Left ventricle myocardium superior (tissue), 1 donor: ENCODE results near the gene ARHGEF40. TPM values are rescaled to one million over a fixed set of nuclear protein-coding genes. Genes with fewer than 3 reads are reported as not detected.
"Not testable (repeated sequence)": the region's sequence is repeated elsewhere in the genome, so short reads cannot be mapped to it uniquely, and the experiment has no call there.

Source experiments
- ATAC-seq: fragments of 200-7000 bp; cut with Tn5 transposase; one replicate; pipeline ENCODE4 v1.9.1; 2020; ENCODE audit warnings: mild to moderate bottlenecking, moderate library complexity
- DNase-seq: peaks from one replicate; pipeline ENCODE4 v3.0.0-alpha.2; 2020
- intact Hi-C: fragments of 100-400 bp; cut with micrococcal nuclease; formaldehyde crosslinking; loops from one replicate; pipeline ENCODE4 v1.11.0; 2022
- total RNA-seq: library from RNA; stranded (reverse); fragmentation: NEBNext Ultra II Directional; extraction: Animal tissue kit (Norgen Biotek cat#: 25700); gene quantifications from one replicate; pipeline ENCODE4 v1.2.1, GENCODE V29; 2021
- donor health status: DM: no; HTN: yes; CAD: no; lungs with severe emphysema.

The ARHGEF40 gene
- total RNA-seq, 1 donor from 2014 or later = 23.1 TPM

DNA sequence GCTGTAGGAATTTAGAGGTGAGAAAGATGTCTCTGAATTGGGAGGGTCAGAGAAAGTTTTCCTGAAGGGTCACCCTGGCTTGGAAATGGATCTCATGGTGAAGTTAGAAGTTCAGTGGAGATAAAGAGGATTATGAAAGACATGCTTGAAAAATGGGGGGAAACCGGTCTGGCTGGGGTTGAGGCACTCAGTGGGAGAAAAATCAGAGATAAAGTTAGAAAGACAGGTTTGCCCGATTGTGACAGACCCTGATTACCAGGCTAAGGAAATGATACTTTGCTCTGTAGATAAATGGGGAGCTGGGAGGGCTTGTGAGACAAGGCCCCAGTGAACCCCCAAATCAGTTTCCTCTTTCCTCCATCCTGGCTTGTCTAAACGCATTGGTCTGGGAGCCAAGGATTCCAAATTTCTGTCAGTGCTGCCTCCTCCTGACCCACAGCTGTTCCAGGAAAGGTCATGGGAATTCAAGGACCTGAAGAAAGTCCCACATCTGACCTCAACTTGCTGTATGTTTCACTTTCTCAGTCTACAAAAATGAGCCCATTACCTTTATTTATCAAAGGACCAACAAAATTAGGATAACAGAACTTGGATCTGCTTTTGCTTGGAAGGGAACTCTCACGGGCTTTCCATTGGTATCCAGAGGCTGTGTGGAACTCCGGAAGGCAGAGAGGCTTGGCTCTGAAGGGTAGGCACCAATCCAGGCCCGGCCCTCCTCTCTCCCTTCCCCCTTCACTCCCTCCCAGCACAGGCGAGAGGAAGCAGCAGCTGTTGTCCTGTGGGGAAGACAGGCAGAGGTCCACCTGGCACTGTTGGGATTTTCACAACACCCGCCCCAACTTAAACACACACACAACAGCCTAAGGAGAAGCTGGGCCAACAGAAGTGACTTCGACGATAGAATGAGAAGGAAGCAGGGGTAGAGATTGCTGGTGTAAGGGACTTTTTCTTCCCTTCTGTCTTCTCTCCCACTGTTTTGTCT lies 31.4 kb upstream of the ARHGEF40 start:
- peak; percentile 95 for ATAC-seq
- intact Hi-C loops = no loop called here
- DNase-seq = peak; percentile 90

DNA sequence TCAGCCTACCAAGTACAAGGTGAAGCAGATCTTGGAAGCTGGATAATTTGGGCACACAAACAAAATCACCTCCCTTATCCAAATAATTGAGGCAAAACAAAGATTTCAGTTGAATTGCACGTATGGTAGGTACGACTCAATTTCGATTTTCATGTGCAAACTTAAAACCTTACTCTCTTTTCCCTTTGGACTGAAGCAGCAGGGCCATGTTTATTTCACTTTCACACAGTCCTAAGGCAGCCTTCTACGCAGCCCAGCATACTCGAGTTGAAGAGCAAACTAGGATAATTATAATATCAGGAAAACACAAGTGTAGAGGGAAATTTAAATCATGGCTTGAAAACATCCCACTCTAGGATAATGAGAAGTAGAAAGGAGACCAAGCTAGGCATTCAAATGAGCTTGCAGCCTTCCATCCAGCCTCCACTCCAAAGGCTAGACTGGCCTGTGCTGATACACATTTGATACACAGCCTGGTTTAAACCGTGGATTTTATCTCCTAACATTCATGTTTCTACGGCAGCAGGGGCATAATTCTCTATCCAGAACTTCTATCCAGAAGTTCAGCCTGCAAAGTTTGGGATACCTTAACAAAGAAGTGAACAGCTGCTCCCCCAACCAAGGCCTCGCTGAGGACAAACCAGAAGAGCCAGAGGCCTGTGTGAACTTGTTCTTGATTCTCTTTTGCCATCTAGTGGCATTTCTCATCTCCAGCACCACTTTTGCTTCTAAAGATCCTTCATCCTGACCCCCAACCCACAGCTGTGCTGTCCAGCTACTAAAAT lies 30.3 kb upstream of the ARHGEF40 start:
- DNase-seq (peak; percentile 48), ATAC-seq (peak; percentile 73)
- intact Hi-C loops = loop anchor here (2.0 kb wide), 1 partner anchor 25 kb away; no protein-coding TSS in a partner anchor

GRCh38 chr14:21040370-21040925 lies 29.7 kb upstream of the ARHGEF40 start:
- DNase-seq = no peak
- no peak for ATAC-seq
- intact Hi-C loops = loop anchor here (2.0 kb wide), 1 partner anchor 26 kb away; no protein-coding TSS in a partner anchor

GRCh38 chr14:21040941-21041340 lies 29.2 kb upstream of the ARHGEF40 start:
- intact Hi-C loops = loop anchor here (2.0 kb wide), 1 partner anchor 26 kb away; no protein-coding TSS in a partner anchor
- not testable (repeated sequence) for ATAC-seq

DNA sequence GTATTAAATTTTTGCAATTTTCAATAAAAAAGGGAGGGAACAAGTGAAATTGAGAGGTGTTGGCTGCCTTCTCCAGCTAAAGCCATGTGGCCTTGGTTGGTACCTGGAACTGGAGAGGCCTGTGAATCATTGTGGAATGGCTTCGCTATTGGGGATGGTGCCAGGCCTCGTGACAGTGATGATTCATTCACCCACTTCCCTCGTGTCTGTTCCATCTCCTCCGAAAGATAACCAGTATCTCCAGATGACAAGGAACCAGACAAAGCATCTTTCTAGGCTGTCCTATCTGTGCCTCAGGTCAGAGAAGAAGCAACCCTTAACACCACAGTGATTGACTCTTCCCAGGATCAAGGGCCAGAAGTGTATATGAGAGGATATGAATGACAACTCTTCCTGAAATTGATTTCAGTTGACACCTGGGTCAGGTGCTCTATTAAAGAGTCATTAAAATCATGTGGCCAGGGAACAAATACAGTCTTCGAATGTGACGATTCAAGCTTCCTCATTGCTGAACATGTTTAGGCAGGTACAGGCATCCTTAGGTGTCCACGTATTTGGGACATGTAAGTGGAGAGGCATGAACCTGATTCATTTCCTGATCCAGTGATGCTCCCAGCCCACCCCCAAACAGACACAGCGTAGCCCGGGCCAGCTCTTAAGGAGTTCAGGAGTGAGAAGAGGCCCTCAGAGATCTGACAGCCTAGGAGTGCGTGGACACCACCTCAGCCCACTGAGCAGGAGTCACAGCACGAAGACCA lies 28.2 kb upstream of the ARHGEF40 start, which contains the start of gene RNASE7:
Gene RNASE7, plus strand, starts transcription at position 687 of the 758 bp plus-strand sequence. CDS start 631 bp downstream, outside the sequence.
- intact Hi-C loops = loop anchor here (2.0 kb wide), 1 partner anchor 27 kb away; no protein-coding TSS in a partner anchor
- ATAC-seq = no peak

More at GRCh38 chr14:21040941-21041340, 29.2 kb upstream of the ARHGEF40 start:
- not testable (repeated sequence) for DNase-seq

GRCh38 chr14:21042918-21043317 lies 27.2 kb upstream of the ARHGEF40 start:
- DNase-seq (peak; percentile 42), ATAC-seq (peak; percentile 24)
- intact Hi-C loops = no loop called here

More for the DNA sequence above, 28.2 kb upstream of the ARHGEF40 start, which contains the start of gene RNASE7:
- no peak for DNase-seq

- DNase-seq = no peak
- intact Hi-C loops = no loop called here
- peak; percentile 17 for ATAC-seq
Observed at GRCh38 chr14:21043387-21043973, 26.6 kb upstream of the ARHGEF40 start.

- peak; percentile 39 for ATAC-seq
- DNase-seq = peak; percentile 53
- intact Hi-C loops = no loop called here
Observed at GRCh38 chr14:21043974-21044618, 26.0 kb upstream of the ARHGEF40 start.

DNA sequence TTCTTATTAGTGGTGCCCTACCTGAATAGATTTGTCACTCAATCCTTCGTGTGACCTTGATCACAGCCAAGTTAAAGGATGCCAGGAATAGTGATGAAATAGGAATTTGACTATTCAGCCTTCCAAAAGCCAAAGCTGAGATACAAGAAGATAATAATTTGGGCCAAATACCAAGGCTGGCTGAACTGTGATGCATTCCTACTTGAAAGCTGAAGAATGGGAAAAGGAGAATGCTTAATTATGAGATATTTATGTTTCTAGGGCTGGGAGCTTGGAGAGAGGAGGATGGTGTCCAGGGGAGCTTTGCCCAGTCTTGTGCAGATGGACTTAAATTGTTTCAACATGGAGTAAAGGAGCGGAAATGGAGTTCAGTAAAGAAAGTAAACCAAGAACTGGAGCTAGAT lies 22.7 kb upstream of the ARHGEF40 start:
- intact Hi-C loops = no loop called here
- ATAC-seq (no peak), DNase-seq (no peak)

- peak; percentile 42 for ATAC-seq
- intact Hi-C loops = no loop called here
- no peak for DNase-seq
Observed at GRCh38 chr14:21048638-21049037, 21.5 kb upstream of the ARHGEF40 start.

DNA sequence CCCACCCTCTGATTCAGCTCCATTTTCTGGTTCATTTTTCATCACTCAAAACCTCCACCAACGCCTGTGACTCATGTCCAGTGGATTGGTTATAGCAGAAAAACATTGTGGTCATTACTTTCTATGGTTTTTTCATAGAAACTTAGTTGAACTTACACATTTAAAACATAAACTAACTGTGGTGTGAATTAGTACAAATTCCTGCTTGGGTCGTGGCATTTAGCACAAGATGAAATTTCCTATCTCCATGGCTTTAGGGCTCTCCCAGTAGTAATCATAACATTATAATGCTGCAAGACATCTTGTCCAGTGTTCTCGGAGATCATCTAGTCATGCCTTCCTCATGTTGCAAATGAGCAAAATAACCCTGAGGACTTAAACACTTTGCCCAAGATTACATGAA lies 20.8 kb upstream of the ARHGEF40 start:
- ATAC-seq (no peak), DNase-seq (no peak)
- intact Hi-C loops = no loop called here

DNA sequence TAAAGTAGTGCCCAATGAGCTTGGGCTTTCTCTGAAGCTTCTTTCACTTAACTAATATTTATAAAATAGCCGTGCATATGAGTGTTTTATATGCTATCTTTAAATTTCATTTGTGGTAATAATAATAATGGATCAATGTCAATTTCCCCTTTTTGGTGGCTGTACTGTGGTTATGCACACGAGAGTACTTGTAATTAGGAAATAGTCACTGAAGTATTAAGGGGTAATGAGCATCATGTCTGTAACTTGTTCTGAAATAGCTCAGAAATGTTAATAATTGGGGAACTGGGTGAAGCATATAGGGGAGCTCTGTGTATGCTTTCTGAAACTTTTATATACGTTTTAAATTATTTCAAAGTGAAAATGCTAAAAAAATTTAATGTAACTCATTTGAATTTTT lies 19.5 kb upstream of the ARHGEF40 start:
- no peak for DNase-seq
- intact Hi-C loops = no loop called here
- no peak for ATAC-seq

GRCh38 chr14:21053184-21054122 lies 16.7 kb upstream of the ARHGEF40 start:
- intact Hi-C loops = no loop called here
- ATAC-seq = no peak

GRCh38 chr14:21054123-21054767 lies 15.9 kb upstream of the ARHGEF40 start:
- no peak for DNase-seq
- intact Hi-C loops = no loop called here
- ATAC-seq = no peak

More at GRCh38 chr14:21053184-21054122, 16.7 kb upstream of the ARHGEF40 start:
- DNase-seq = no peak

DNA sequence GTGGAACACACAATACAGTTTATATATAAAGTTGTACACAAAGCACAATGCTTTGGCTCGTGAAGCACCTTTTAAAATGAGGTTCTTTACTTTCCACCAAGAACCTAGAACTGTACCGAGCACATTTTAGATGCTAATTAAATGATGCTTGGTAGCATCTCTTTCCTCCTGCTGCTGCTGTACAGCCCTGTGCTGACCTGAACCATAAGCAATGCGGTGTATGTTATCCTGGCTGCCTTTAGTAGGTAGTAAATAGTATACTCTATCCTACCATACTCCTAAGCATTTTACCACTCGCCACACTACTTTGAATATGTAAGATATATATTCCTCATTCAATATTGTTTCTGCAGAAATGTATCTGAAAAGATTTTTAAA lies 15.3 kb upstream of the ARHGEF40 start:
- DNase-seq = no peak
- intact Hi-C loops = no loop called here
- ATAC-seq = no peak
